Measurements from ENCODE around the gene EMCN. TPM values are rescaled to one million over a fixed set of nuclear protein-coding genes. Genes with fewer than 3 reads are reported as not detected.

Gene EMCN
- total and polyA plus RNA-seq, 9 of the 15 experiments (the other 6 are each of a cell fraction or from before 2014, with no cell fraction given): not detected

DNA sequence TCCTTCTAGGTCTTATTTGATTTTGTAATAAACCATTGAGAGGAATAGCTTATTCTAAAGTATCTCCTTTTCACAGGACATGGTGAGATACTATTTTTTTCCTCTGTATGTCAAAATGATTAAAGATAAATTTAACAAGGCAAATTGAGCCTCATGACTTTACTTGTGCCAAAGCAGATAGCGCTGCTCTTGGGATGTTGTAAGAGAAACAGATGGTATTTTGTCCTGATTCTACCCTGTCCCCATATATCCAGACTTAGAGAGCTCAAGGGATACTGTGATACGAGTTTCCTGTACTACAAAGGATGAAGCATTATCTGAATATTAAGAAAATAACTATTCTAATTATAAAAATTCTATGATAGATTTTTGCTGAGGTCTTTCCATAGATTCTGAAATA lies 34.0 kb downstream of the EMCN start:
- H3K4me3 ChIP-seq: no peak overlapping the region
- no TSS peak for BruUV-seq (replicated peaks)
- H2AFZ ChIP-seq (ENCODE audit: low read depth, low read length): no peak overlapping the region
- DNase-seq (ENCODE audit: extremely low read depth in 1 of 4, low spot score in 3 of 4) (no peak), ATAC-seq (no peak), FAIRE-seq (no peak)
- TF ChIP-seq, protein P1, sequence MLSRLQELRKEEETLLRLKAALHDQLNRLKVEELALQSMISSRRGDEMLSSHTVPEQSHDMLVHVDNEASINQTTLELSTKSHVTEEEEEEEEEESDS (CRISPR knock-in tag; IDR thresholded peaks at IDR 0.05): no peak
- no peak for TF ChIP-seq ZKSCAN3 (CRISPR knock-in tag; IDR thresholded peaks at IDR 0.05)
- no peak for TF ChIP-seq ZNF253 (CRISPR knock-in tag; conservative IDR thresholded peaks at IDR 0.05)
- no peak for TF ChIP-seq MYNN (IDR thresholded peaks at IDR 0.05)
- TF ChIP-seq MYNN (CRISPR knock-in tag; IDR thresholded peaks at IDR 0.05): no peak
- no peak for TF ChIP-seq PHF8 (IDR thresholded peaks at IDR 0.05; ENCODE audit: borderline replicate concordance, low read length)
- TF ChIP-seq TAF9B (IDR thresholded peaks at IDR 0.05; ENCODE audit: partially characterized antibody): no peak
- TF ChIP-seq TAL1 (IDR thresholded peaks at IDR 0.05): no peak
- no peak for TF ChIP-seq YY1 (IDR thresholded peaks at IDR 0.05; ENCODE audit: borderline replicate concordance in 1 of 3, control insufficient read depth in 1 of 3, extremely low read depth in 1 of 3, insufficient read depth in 3 of 3, insufficient read length in 1 of 3, insufficient replicate concordance in 2 of 3, low read depth in 1 of 3, low read length in 2 of 3)
- TF ChIP-seq NR3C1 (CRISPR knock-in tag; IDR thresholded peaks at IDR 0.05): no peak
- no peak for TF ChIP-seq CBFA2T3 (IDR thresholded peaks at IDR 0.05)
- no peak for TF ChIP-seq HMGN3 (IDR thresholded peaks at IDR 0.05; ENCODE audit: borderline replicate concordance, extremely low read depth, insufficient read length, low read depth, low read length)
- TF ChIP-seq LCOR (CRISPR knock-in tag; IDR thresholded peaks at IDR 0.05): no peak
- no peak for TF ChIP-seq XRCC3 (IDR thresholded peaks at IDR 0.05)
- no peak for TF ChIP-seq ZNF121 (CRISPR knock-in tag; conservative IDR thresholded peaks at IDR 0.05)
- no peak for TF ChIP-seq SMC3 (conservative IDR thresholded peaks at IDR 0.05; ENCODE audit: insufficient read depth, low read depth, low read length)
- TF ChIP-seq HCFC1 (IDR thresholded peaks at IDR 0.05; ENCODE audit: low read depth, low read length): no peak
- no peak for TF ChIP-seq TFAM (CRISPR knock-in tag; conservative IDR thresholded peaks at IDR 0.05)
- TF ChIP-seq PHF20 (IDR thresholded peaks at IDR 0.05; ENCODE audit: partially characterized antibody): no peak
- no peaks in the 10 kb centered on the region for H3K79me2 ChIP-seq (ENCODE audit: control insufficient read depth, insufficient read depth, low read length)
- no peak overlapping the region for H3K27ac ChIP-seq (ENCODE audit: extremely low read depth, low read depth, low read length)
- WGBS (ENCODE audit: insufficient coverage, low coverage, missing lambda C conversion rate): 3% methylated on average over 2 of the region's 2 CpGs
- H4K20me1 ChIP-seq (replicated peaks; ENCODE audit: control insufficient read depth, insufficient read depth, low read length): no peaks in the 10 kb centered on the region
- no peaks in the 10 kb centered on the region for H3K4me1 ChIP-seq (replicated peaks in 1 of 2; ENCODE audit: control insufficient read depth in 2 of 2, insufficient read depth in 2 of 2, low read length in 2 of 2)
- intact Hi-C loops (cut with micrococcal nuclease) (no loop called here), in situ Hi-C loops (cut with MboI) (no loop called here)
- no peak overlapping the region for H3K4me2 ChIP-seq (ENCODE audit: insufficient read depth, low read length)
- no peaks in the 10 kb centered on the region for H3K36me3 ChIP-seq (ENCODE audit: control insufficient read depth, insufficient read depth, low read length)
- H3K9me1 ChIP-seq (ENCODE audit: control insufficient read depth, insufficient read depth, low read length): no peaks in the 10 kb centered on the region
- no peak overlapping the region for H3K9ac ChIP-seq (ENCODE audit: insufficient read depth in 1 of 2, low read depth in 2 of 2, low read length in 2 of 2)
- ChIA-PET CTCF (ENCODE audit: low intra/inter-chr PET ratio) (no interaction called here), POLR2A (no interaction called here)
- no peaks in the 10 kb centered on the region for H3K9me3 ChIP-seq (replicated peaks; ENCODE audit: control insufficient read depth, insufficient read depth, low read depth, low read length)
- no peaks in the 10 kb centered on the region for H3K27me3 ChIP-seq (ENCODE audit: control insufficient read depth in 2 of 2, insufficient read depth in 2 of 2, low read length in 2 of 2)

All from K562 (cell line).